ENCODE results near the gene FGG. TPM values are rescaled to one million over a fixed set of nuclear protein-coding genes. Genes with fewer than 3 reads are reported as not detected.
"Not testable (repeated sequence)": the region's sequence is repeated elsewhere in the genome, so short reads cannot be mapped to it uniquely, and the experiment has no call there.

The FGG gene
- total RNA-seq, 1 donor from 2014 or later = 4.7 TPM

GRCh38 chr4:154602404-154603020, 9.9 kb downstream of the FGG start:
- no peak overlapping the region for H3K27ac ChIP-seq (ENCODE audit: low read depth, low read length)
- no peaks in the 10 kb centered on the region for H3K36me3 ChIP-seq (ENCODE audit: control insufficient read depth in 3 of 3, insufficient read depth in 3 of 3, low read length in 3 of 3)
- no peak overlapping the region for H3K4me3 ChIP-seq (ENCODE audit: low read length in 3 of 3)
- H3K4me1 ChIP-seq (ENCODE audit: control insufficient read depth in 3 of 3, insufficient read depth in 3 of 3, low read length in 3 of 3) = no peaks in the 10 kb centered on the region
- H3K9me3 ChIP-seq (ENCODE audit: control insufficient read depth in 3 of 3, low read length in 3 of 3) = no peaks in the 10 kb centered on the region
- H3K9ac ChIP-seq (ENCODE audit: low read depth in 1 of 3, low read length in 3 of 3) = no peak overlapping the region
- H3K27me3 ChIP-seq (ENCODE audit: control insufficient read depth in 3 of 3, insufficient read depth in 3 of 3, low read length in 3 of 3) = peaks cover 0 to 4% (median 3%) of the 10 kb centered on the region in 3 donors

GRCh38 chr4:154597798-154598774, 14.4 kb downstream of the FGG start:
- peaks cover 0 to 4% (median 0%) of the 10 kb centered on the region in 3 donors for H3K27me3 ChIP-seq (ENCODE audit: control insufficient read depth in 3 of 3, insufficient read depth in 3 of 3, low read length in 3 of 3)
- no peak overlapping the region for H3K27ac ChIP-seq (ENCODE audit: low read depth, low read length)
- no peaks in the 10 kb centered on the region for H3K36me3 ChIP-seq (ENCODE audit: control insufficient read depth in 3 of 3, insufficient read depth in 3 of 3, low read length in 3 of 3)
- no peak overlapping the region for H3K4me3 ChIP-seq (ENCODE audit: low read length in 3 of 3)
- H3K9me3 ChIP-seq (ENCODE audit: control insufficient read depth in 3 of 3, low read length in 3 of 3) = no peaks in the 10 kb centered on the region
- H3K4me1 ChIP-seq (ENCODE audit: control insufficient read depth in 3 of 3, insufficient read depth in 3 of 3, low read length in 3 of 3) = no peaks in the 10 kb centered on the region
- H3K9ac ChIP-seq (ENCODE audit: low read depth in 1 of 3, low read length in 3 of 3) = no peak overlapping the region

GRCh38 chr4:154597281-154597680, 15.2 kb downstream of the FGG start:
- not testable (repeated sequence) for H3K4me3 ChIP-seq (ENCODE audit: low read length in 3 of 3); H3K9me3 ChIP-seq (ENCODE audit: control insufficient read depth in 3 of 3, low read length in 3 of 3); H3K4me1 ChIP-seq (ENCODE audit: control insufficient read depth in 3 of 3, insufficient read depth in 3 of 3, low read length in 3 of 3); H3K27me3 ChIP-seq (ENCODE audit: control insufficient read depth in 3 of 3, insufficient read depth in 3 of 3, low read length in 3 of 3); H3K36me3 ChIP-seq (ENCODE audit: control insufficient read depth in 3 of 3, insufficient read depth in 3 of 3, low read length in 3 of 3); H3K27ac ChIP-seq (ENCODE audit: low read depth, low read length); H3K9ac ChIP-seq (ENCODE audit: low read depth in 1 of 3, low read length in 3 of 3)

GRCh38 chr4:154595807-154596206, 16.6 kb downstream of the FGG start:
- Histone ChIP-seq H3K9me3 (ENCODE audit: control insufficient read depth in 3 of 3, low read length in 3 of 3) (no peaks in the 10 kb centered on the region), H3K27ac (ENCODE audit: low read depth, low read length) (no peak overlapping the region), H3K27me3 (ENCODE audit: control insufficient read depth in 3 of 3, insufficient read depth in 3 of 3, low read length in 3 of 3) (no peaks in the 10 kb centered on the region), H3K9ac (ENCODE audit: low read depth in 1 of 3, low read length in 3 of 3) (no peak overlapping the region), H3K4me1 (ENCODE audit: control insufficient read depth in 3 of 3, insufficient read depth in 3 of 3, low read length in 3 of 3) (no peaks in the 10 kb centered on the region), H3K36me3 (ENCODE audit: control insufficient read depth in 3 of 3, insufficient read depth in 3 of 3, low read length in 3 of 3) (no peaks in the 10 kb centered on the region), H3K4me3 (ENCODE audit: low read length in 3 of 3) (no peak overlapping the region)

GRCh38 chr4:154594343-154594742, 18.1 kb downstream of the FGG start:
- H3K27me3 ChIP-seq (ENCODE audit: control insufficient read depth in 3 of 3, insufficient read depth in 3 of 3, low read length in 3 of 3); H3K4me1 ChIP-seq (ENCODE audit: control insufficient read depth in 3 of 3, insufficient read depth in 3 of 3, low read length in 3 of 3); H3K9me3 ChIP-seq (ENCODE audit: control insufficient read depth in 3 of 3, low read length in 3 of 3); H3K36me3 ChIP-seq (ENCODE audit: control insufficient read depth in 3 of 3, insufficient read depth in 3 of 3, low read length in 3 of 3); H3K9ac ChIP-seq (ENCODE audit: low read depth in 1 of 3, low read length in 3 of 3); H3K27ac ChIP-seq (ENCODE audit: low read depth, low read length); H3K4me3 ChIP-seq (ENCODE audit: low read length in 3 of 3): not testable (repeated sequence)

GRCh38 chr4:154593868-154594267, 18.6 kb downstream of the FGG start:
- no peak overlapping the region for H3K9ac ChIP-seq (ENCODE audit: low read depth in 1 of 3, low read length in 3 of 3)
- H3K4me1 ChIP-seq (ENCODE audit: control insufficient read depth in 3 of 3, insufficient read depth in 3 of 3, low read length in 3 of 3) = no peaks in the 10 kb centered on the region
- no peaks in the 10 kb centered on the region for H3K36me3 ChIP-seq (ENCODE audit: control insufficient read depth in 3 of 3, insufficient read depth in 3 of 3, low read length in 3 of 3)
- no peak overlapping the region for H3K4me3 ChIP-seq (ENCODE audit: low read length in 3 of 3)
- H3K27me3 ChIP-seq (ENCODE audit: control insufficient read depth in 3 of 3, insufficient read depth in 3 of 3, low read length in 3 of 3) = no peaks in the 10 kb centered on the region
- H3K27ac ChIP-seq (ENCODE audit: low read depth, low read length) = no peak overlapping the region
- H3K9me3 ChIP-seq (ENCODE audit: control insufficient read depth in 3 of 3, low read length in 3 of 3) = no peaks in the 10 kb centered on the region

GRCh38 chr4:154591890-154592289, 20.6 kb downstream of the FGG start:
- Histone ChIP-seq H3K9ac (ENCODE audit: low read depth in 1 of 3, low read length in 3 of 3) (no peak overlapping the region), H3K9me3 (ENCODE audit: control insufficient read depth in 3 of 3, low read length in 3 of 3) (no peaks in the 10 kb centered on the region), H3K4me3 (ENCODE audit: low read length in 3 of 3) (no peak overlapping the region), H3K36me3 (ENCODE audit: control insufficient read depth in 3 of 3, insufficient read depth in 3 of 3, low read length in 3 of 3) (no peaks in the 10 kb centered on the region), H3K27ac (ENCODE audit: low read depth, low read length) (no peak overlapping the region), H3K4me1 (ENCODE audit: control insufficient read depth in 3 of 3, insufficient read depth in 3 of 3, low read length in 3 of 3) (no peaks in the 10 kb centered on the region), H3K27me3 (ENCODE audit: control insufficient read depth in 3 of 3, insufficient read depth in 3 of 3, low read length in 3 of 3) (no peaks in the 10 kb centered on the region)

GRCh38 chr4:154590329-154591006, 22.0 kb downstream of the FGG start, which contains the start of gene FGA:
Gene FGA (minus strand): TSS chr4:154590742. CDS start chr4:154590687, 55 bp downstream.
- Histone ChIP-seq H3K36me3 (ENCODE audit: control insufficient read depth in 3 of 3, insufficient read depth in 3 of 3, low read length in 3 of 3) (no peaks in the 10 kb centered on the region), H3K4me1 (ENCODE audit: control insufficient read depth in 3 of 3, insufficient read depth in 3 of 3, low read length in 3 of 3) (no peaks in the 10 kb centered on the region), H3K27me3 (ENCODE audit: control insufficient read depth in 3 of 3, insufficient read depth in 3 of 3, low read length in 3 of 3) (no peaks in the 10 kb centered on the region), H3K27ac (ENCODE audit: low read depth, low read length) (no peak within 1 kb of the TSS), H3K9ac (ENCODE audit: low read depth in 1 of 3, low read length in 3 of 3) (no peak within 1 kb of the TSS), H3K4me3 (ENCODE audit: low read length in 3 of 3) (no peak within 1 kb of the TSS), H3K9me3 (ENCODE audit: control insufficient read depth in 3 of 3, low read length in 3 of 3) (no peaks in the 10 kb centered on the region)

- H3K4me3 ChIP-seq (ENCODE audit: low read length in 3 of 3) = no peak overlapping the region
- no peak overlapping the region for H3K9ac ChIP-seq (ENCODE audit: low read depth in 1 of 3, low read length in 3 of 3)
- H3K4me1 ChIP-seq (ENCODE audit: control insufficient read depth in 3 of 3, insufficient read depth in 3 of 3, low read length in 3 of 3) = no peaks in the 10 kb centered on the region
Measured at GRCh38 chr4:154589296-154590197, 22.9 kb downstream of the FGG start.

More at GRCh38 chr4:154589296-154590197, 22.9 kb downstream of the FGG start:
- Histone ChIP-seq H3K9me3 (ENCODE audit: control insufficient read depth in 3 of 3, low read length in 3 of 3) (no peaks in the 10 kb centered on the region), H3K27me3 (ENCODE audit: control insufficient read depth in 3 of 3, insufficient read depth in 3 of 3, low read length in 3 of 3) (no peaks in the 10 kb centered on the region), H3K27ac (ENCODE audit: low read depth, low read length) (no peak overlapping the region), H3K36me3 (ENCODE audit: control insufficient read depth in 3 of 3, insufficient read depth in 3 of 3, low read length in 3 of 3) (no peaks in the 10 kb centered on the region)
